Measurements from ENCODE around the gene MTUS2.

- no peak for TF ChIP-seq TAF1 (IDR thresholded peaks at IDR 0.05; ENCODE audit: low read depth, low read length)
- TF ChIP-seq POLR2AphosphoS5 (IDR thresholded peaks at IDR 0.05; ENCODE audit: low read depth, low read length): no peak
- no peak for TF ChIP-seq PAX5 (IDR thresholded peaks at IDR 0.05; ENCODE audit: insufficient read depth, low read length, severe bottlenecking)
These were observed 616.2 kb downstream of the MTUS2 start for GRCh38 chr13:29436291-29436690.
